ENCODE results near the gene AKT3. TPM values are rescaled to one million over a fixed set of nuclear protein-coding genes. Genes with fewer than 3 reads are reported as not detected.

Gene AKT3
- total and polyA plus RNA-seq, 2 experiments from 2014 or later, result 4.5 to 18.5 TPM

- TF ChIP-seq ETS1 (IDR thresholded peaks at IDR 0.05), result no peak
- TF ChIP-seq JUNB (IDR thresholded peaks at IDR 0.05; ENCODE audit: unreplicated experiment), result no peak
- TF ChIP-seq ZNF462 (CRISPR knock-in tag; IDR thresholded peaks at IDR 0.05), result no peak
- no peak for TF ChIP-seq NANOG (IDR thresholded peaks at IDR 0.05; ENCODE audit: borderline replicate concordance)
- no peak for TF ChIP-seq ZNF114 (CRISPR knock-in tag; IDR thresholded peaks at IDR 0.05)
- TF ChIP-seq STAT1 (IDR thresholded peaks at IDR 0.05; ENCODE audit: unreplicated experiment), result no peak
- TF ChIP-seq EZH2phosphoT487 (IDR thresholded peaks at IDR 0.05; ENCODE audit: unreplicated experiment), result no peak
Measured at GRCh38 chr1:243731301-243731891, 118.6 kb downstream of the AKT3 start (continued).

GRCh38 chr1:243730487-243731150 lies 119.4 kb downstream of the AKT3 start:
- no peak for DNase-seq (ENCODE audit: low spot score)
- Histone ChIP-seq H3K4me3 (no peak overlapping the region), H3K4me1 (ENCODE audit: insufficient read depth) (peaks cover 20% of the 10 kb centered on the region), H3K27ac (ENCODE audit: low read depth) (no peak overlapping the region), H3K9me2 (ENCODE audit: insufficient read depth) (no peaks in the 10 kb centered on the region), H4K20me1 (replicated peaks; ENCODE audit: insufficient read depth) (no peaks in the 10 kb centered on the region), H3K4me2 (no peak overlapping the region), H3F3A (replicated peaks; ENCODE audit: low read depth) (no peaks in the 10 kb centered on the region), H2AFZ (no peak overlapping the region), H3K79me2 (replicated peaks; ENCODE audit: insufficient read depth) (no peaks in the 10 kb centered on the region), H3K27me3 (ENCODE audit: insufficient read depth) (no peaks in the 10 kb centered on the region), H3K36me3 (ENCODE audit: insufficient read depth) (no peaks in the 10 kb centered on the region)
- Mint-ChIP-seq H3K4me3 (no peak overlapping the region), H3K27me3 (ENCODE audit: insufficient read depth, low read depth, poor library complexity) (no peaks in the 10 kb centered on the region), H3K4me1 (peaks cover 32% of the 10 kb centered on the region), H3K36me3 (ENCODE audit: low read depth) (peaks cover 15% of the 10 kb centered on the region), H3K9me3 (peaks cover 5% of the 10 kb centered on the region; the same call in 2 of the 3 replicates), H3K27ac (0 out of 2 replicates have a peak overlapping the region, but pooled peaks have one; percentile 63)
- no peak for ATAC-seq
- TF ChIP-seq JUNB (IDR thresholded peaks at IDR 0.05; ENCODE audit: unreplicated experiment) (no peak), ZNF462 (CRISPR knock-in tag; IDR thresholded peaks at IDR 0.05) (no peak), ZNF114 (CRISPR knock-in tag; IDR thresholded peaks at IDR 0.05) (no peak)

Measured in GM23338 (cell line).